H9 (cell line): ENCODE results near the gene NIM1K. TPM values are rescaled to one million over a fixed set of nuclear protein-coding genes. Genes with fewer than 3 reads are reported as not detected.

Experiments
- DNase-seq: peaks from one replicate; pipeline ENCODE4 v3.0.0-alpha.2; 2017
- H2AFZ ChIP-seq: one replicate; pipeline ENCODE4 v1.6.1; 2013; ENCODE audit warnings: mild to moderate bottlenecking, low read length, control low read depth, moderate library complexity
- H2AK5ac ChIP-seq: 2 replicates; pipeline ENCODE4 v1.6.1; 2013; ENCODE audit warnings: low read length, control low read depth, mixed read lengths; ENCODE audit not compliant: insufficient read length
- H2BK120ac ChIP-seq: one replicate; pipeline ENCODE4 v1.6.1; 2013; ENCODE audit warnings: low read depth, mild to moderate bottlenecking, low read length, control low read depth, inconsistent platforms; ENCODE audit not compliant: poor library complexity, severe bottlenecking
- H2BK12ac ChIP-seq: 2 replicates; pipeline ENCODE4 v1.6.1; 2013; ENCODE audit warnings: low read length, control low read depth, mixed read lengths, low read depth; ENCODE audit not compliant: insufficient read length
- H2BK15ac ChIP-seq: 2 replicates; pipeline ENCODE4 v1.6.1; 2013; ENCODE audit warnings: low read depth, low read length, control low read depth
- H2BK20ac ChIP-seq: one replicate; pipeline ENCODE4 v1.6.1; 2013; ENCODE audit warnings: low read depth, mild to moderate bottlenecking, low read length, control low read depth, inconsistent platforms; ENCODE audit not compliant: poor library complexity, severe bottlenecking
- H2BK5ac ChIP-seq: 2 replicates; pipeline ENCODE4 v1.6.1; 2013; ENCODE audit warnings: low read length, control low read depth, mixed read lengths; ENCODE audit not compliant: insufficient read length
- H3K14ac ChIP-seq: 2 replicates; pipeline ENCODE4 v1.6.1; 2013; ENCODE audit warnings: low read length, control low read depth; ENCODE audit not compliant: insufficient read depth
- H3K18ac ChIP-seq: 2 replicates; pipeline ENCODE4 v1.6.1; 2013; ENCODE audit warnings: low read depth, mild to moderate bottlenecking, mixed read lengths, low read length, control low read depth; ENCODE audit not compliant: insufficient read length
- H3K23ac ChIP-seq: 2 replicates; pipeline ENCODE4 v1.6.1; 2013; ENCODE audit warnings: low read length, control low read depth, mixed read lengths, low read depth; ENCODE audit not compliant: insufficient read length
- H3K23me2 ChIP-seq: 2 replicates; pipeline ENCODE4 v1.6.1; 2013; ENCODE audit warnings: low read depth, mild to moderate bottlenecking, mixed read lengths, low read length, control low read depth; ENCODE audit not compliant: insufficient read length, poor library complexity, severe bottlenecking
- H3K27ac ChIP-seq: 2 replicates; pipeline ENCODE4 v1.5.1; 2013; ENCODE audit warnings: low read length, control low read depth, mixed read lengths, low read depth; ENCODE audit not compliant: insufficient read length
- H3K27me3 ChIP-seq: 2 replicates; pipeline ENCODE4 v1.6.1; 2013; ENCODE audit warnings: low read length, control low read depth, inconsistent platforms; ENCODE audit not compliant: insufficient read depth
- H3K4ac ChIP-seq: 2 replicates; pipeline ENCODE4 v1.6.1; 2013; ENCODE audit warnings: low read depth, mild to moderate bottlenecking, control low read depth, inconsistent platforms, low read length, moderate library complexity
- H3K4me1 ChIP-seq: 2 replicates; pipeline ENCODE4 v1.6.1; 2013; ENCODE audit warnings: low read length, control low read depth, inconsistent platforms; ENCODE audit not compliant: insufficient read depth
- H3K4me2 ChIP-seq: 2 replicates; pipeline ENCODE4 v1.6.1; 2013; ENCODE audit warnings: low read length, control low read depth, mixed read lengths; ENCODE audit not compliant: insufficient read length, insufficient read depth
- H3K56ac ChIP-seq: 2 replicates; pipeline ENCODE4 v1.6.1; 2013; ENCODE audit warnings: low read depth, mild to moderate bottlenecking, mixed read lengths, low read length, control low read depth; ENCODE audit not compliant: insufficient read length
- H3K79me1 ChIP-seq: 2 replicates; pipeline ENCODE4 v1.6.1; 2013; ENCODE audit warnings: low read depth, mild to moderate bottlenecking, moderate library complexity, low read length, control low read depth, inconsistent platforms; ENCODE audit not compliant: insufficient read depth, poor library complexity, severe bottlenecking
- H3K79me2 ChIP-seq: 2 replicates; pipeline ENCODE4 v1.6.1; 2013; ENCODE audit warnings: low read length, control low read depth, inconsistent platforms; ENCODE audit not compliant: insufficient read depth
- H3K9ac ChIP-seq: 2 replicates; pipeline ENCODE4 v1.6.1; 2013; ENCODE audit warnings: low read length, control low read depth, mixed read lengths; ENCODE audit not compliant: insufficient read length; ENCODE audit errors: extremely low read depth
- H3K9me3 ChIP-seq: one replicate; pipeline ENCODE4 v1.6.1; 2013; ENCODE audit warnings: low read depth, low read length, inconsistent platforms; ENCODE audit not compliant: control insufficient read depth
- H3T11ph ChIP-seq: one replicate; pipeline ENCODE4 v1.6.1; 2013; ENCODE audit warnings: mild to moderate bottlenecking, low read length, control low read depth, inconsistent platforms
- H4K20me1 ChIP-seq: one replicate; pipeline ENCODE4 v1.6.1; 2013; ENCODE audit not compliant: control insufficient read depth, insufficient read length, insufficient read depth
- H4K5ac ChIP-seq: 2 replicates; pipeline ENCODE4 v1.6.1; 2013; ENCODE audit warnings: low read depth, mild to moderate bottlenecking, mixed read lengths, low read length, control low read depth; ENCODE audit not compliant: insufficient read length
- H4K8ac ChIP-seq: replicated peaks from 2 replicates; pipeline ENCODE4 v1.6.1; 2013; ENCODE audit warnings: low read length, control low read depth, mixed read lengths, low read depth; ENCODE audit not compliant: insufficient read length
- H4K91ac ChIP-seq: 2 replicates; pipeline ENCODE4 v1.6.1; 2013; ENCODE audit warnings: low read depth, mild to moderate bottlenecking, moderate library complexity, mixed read lengths, low read length, control low read depth; ENCODE audit not compliant: insufficient read length
- H3K27ac Mint-ChIP-seq, 3 experiments: 2 replicates in 2 of 3; 3 replicates in 1 of 3; pipeline ENCODE4 v1.8.0; 2020 to 2021; ENCODE audit warnings: mixed read lengths in 3 of 3, mild to moderate bottlenecking in 1 of 3, moderate library complexity in 1 of 3
- H3K27me3 Mint-ChIP-seq: 2 replicates; pipeline ENCODE4 v1.8.0; 2021; ENCODE audit warnings: low read depth, mild to moderate bottlenecking, moderate library complexity, mixed read lengths
- H3K36me3 Mint-ChIP-seq, 3 experiments: 2 replicates in 2 of 3; 3 replicates in 1 of 3; pipeline ENCODE4 v1.8.0; 2020 to 2021; ENCODE audit warnings: low read depth in 3 of 3, mixed read lengths in 3 of 3; ENCODE audit not compliant: insufficient read depth in 1 of 3
- H3K4me1 Mint-ChIP-seq, 2 experiments: 2 replicates each; pipeline ENCODE4 v1.8.0; 2020; ENCODE audit warnings: mixed read lengths in 2 of 2
- H3K4me3 Mint-ChIP-seq, 2 experiments: 2 replicates in 1 of 2; 3 replicates in 1 of 2; pipeline ENCODE4 v1.8.0; 2020 to 2021; ENCODE audit warnings: mild to moderate bottlenecking in 2 of 2, mixed read lengths in 2 of 2, moderate library complexity in 1 of 2
- H3K9me3 Mint-ChIP-seq, 2 experiments: 2 replicates in 1 of 2; 3 replicates in 1 of 2; pipeline ENCODE4 v1.8.0; 2020; ENCODE audit warnings: mild to moderate bottlenecking in 2 of 2, mixed read lengths in 2 of 2, moderate library complexity in 1 of 2
- WGBS: extraction: QIAGEN DNeasy Blood & Tissue Kit; methylation state at CpG from one replicate; pipeline ENCODE4 v1.1.7; 2013; ENCODE audit warnings: missing lambda C conversion rate, low lambda C conversion rate, mixed read lengths; ENCODE audit not compliant: insufficient read length; ENCODE audit errors: extremely low coverage; 5-methylcytosine and 5-hydroxymethylcytosine counted together
- total RNA-seq: library from RNA; stranded (reverse); gene quantifications from 2 replicates; pipeline ENCODE4 v1.2.1, GENCODE V29; 2021
- TF ChIP-seq, protein P1 (sequence below): fragments of 200-600 bp; sonication (generic); conservative IDR thresholded peaks from 3 replicates; pipeline ENCODE4 v1.8.0; 2021; ENCODE audit warnings: antibody characterized with exemption, mild to moderate bottlenecking

NIM1K gene
- total RNA-seq, 1 experiment from 2014 or later: 0.07 TPM

- TF ChIP-seq, protein P1, sequence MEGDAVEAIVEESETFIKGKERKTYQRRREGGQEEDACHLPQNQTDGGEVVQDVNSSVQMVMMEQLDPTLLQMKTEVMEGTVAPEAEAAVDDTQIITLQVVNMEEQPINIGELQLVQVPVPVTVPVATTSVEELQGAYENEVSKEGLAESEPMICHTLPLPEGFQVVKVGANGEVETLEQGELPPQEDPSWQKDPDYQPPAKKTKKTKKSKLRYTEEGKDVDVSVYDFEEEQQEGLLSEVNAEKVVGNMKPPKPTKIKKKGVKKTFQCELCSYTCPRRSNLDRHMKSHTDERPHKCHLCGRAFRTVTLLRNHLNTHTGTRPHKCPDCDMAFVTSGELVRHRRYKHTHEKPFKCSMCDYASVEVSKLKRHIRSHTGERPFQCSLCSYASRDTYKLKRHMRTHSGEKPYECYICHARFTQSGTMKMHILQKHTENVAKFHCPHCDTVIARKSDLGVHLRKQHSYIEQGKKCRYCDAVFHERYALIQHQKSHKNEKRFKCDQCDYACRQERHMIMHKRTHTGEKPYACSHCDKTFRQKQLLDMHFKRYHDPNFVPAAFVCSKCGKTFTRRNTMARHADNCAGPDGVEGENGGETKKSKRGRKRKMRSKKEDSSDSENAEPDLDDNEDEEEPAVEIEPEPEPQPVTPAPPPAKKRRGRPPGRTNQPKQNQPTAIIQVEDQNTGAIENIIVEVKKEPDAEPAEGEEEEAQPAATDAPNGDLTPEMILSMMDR: no peak
- no peaks in the 10 kb centered on the region for H4K20me1 ChIP-seq
- H3K79me2 ChIP-seq: no peaks in the 10 kb centered on the region
- WGBS: no CpG with 5 or more reads among the region's 3 CpGs
- no peak overlapping the region for H3K9ac ChIP-seq
- H3K9me3 ChIP-seq: no peaks in the 10 kb centered on the region
- H2BK12ac ChIP-seq: no peak overlapping the region
- no peak overlapping the region for H2BK120ac ChIP-seq
- no peaks in the 10 kb centered on the region for H3K9me3 Mint-ChIP-seq
- H2BK20ac ChIP-seq: no peak overlapping the region
- H3K56ac ChIP-seq: no peak overlapping the region
- H3K4me1 Mint-ChIP-seq: peaks cover 20 to 26% of the 10 kb centered on the region in 2 experiments
- no peak for DNase-seq
- H3K23me2 ChIP-seq: no peaks in the 10 kb centered on the region
- no peak overlapping the region for H3K4ac ChIP-seq
- H2BK15ac ChIP-seq: no peak overlapping the region
- no peaks in the 10 kb centered on the region for H3K27me3 Mint-ChIP-seq
- H3K4me1 ChIP-seq: peaks cover 7% of the 10 kb centered on the region; the same call in 1 of the 2 replicates
- no peaks in the 10 kb centered on the region for H3K27me3 ChIP-seq
- 0 out of 7 replicates have a peak overlapping the region, but pooled peaks of 1 of the 3 experiments have one; percentile 15 for H3K27ac Mint-ChIP-seq
- H3K18ac ChIP-seq: no peak overlapping the region
- H3K23ac ChIP-seq: no peak overlapping the region
- H3K4me2 ChIP-seq: no peak overlapping the region
- no peak overlapping the region for H4K91ac ChIP-seq
- H3K36me3 Mint-ChIP-seq: peaks cover 5 to 41% (median 15%) of the 10 kb centered on the region in 3 experiments; a peak in 5 of 7 replicates
- H3K4me3 Mint-ChIP-seq: no peak overlapping the region
- H2BK5ac ChIP-seq: no peak overlapping the region
- no peak overlapping the region for H3T11ph ChIP-seq
- H4K8ac ChIP-seq: no peak overlapping the region
- no peak overlapping the region for H2AK5ac ChIP-seq
- no peak overlapping the region for H3K14ac ChIP-seq
- H2AFZ ChIP-seq: no peak overlapping the region
- H3K79me1 ChIP-seq: no peaks in the 10 kb centered on the region
- no peak overlapping the region for H3K27ac ChIP-seq
- H4K5ac ChIP-seq: no peak overlapping the region
Observed at GRCh38 chr5:43152946-43153345, 39.1 kb upstream of the NIM1K start.
